ENCODE results near the gene IPO11. TPM values are rescaled to one million over a fixed set of nuclear protein-coding genes. Genes with fewer than 3 reads are reported as not detected.
"Not testable (repeated sequence)": the region's sequence is repeated elsewhere in the genome, so short reads cannot be mapped to it uniquely, and the experiment has no call there.

IPO11 gene
- total RNA-seq, 2 donors from 2014 or later = 29.8 to 31.7 TPM

GRCh38 chr5:62620761-62621160, 208.2 kb downstream of the IPO11 start:
- no peak for DNase-seq (ENCODE audit: low spot score)
- intact Hi-C loops (cut with DNase I) = no loop called here

GRCh38 chr5:62621280-62621679, 208.7 kb downstream of the IPO11 start:
- intact Hi-C loops (cut with DNase I) = no loop called here
- no peak for DNase-seq (ENCODE audit: low spot score)

DNA sequence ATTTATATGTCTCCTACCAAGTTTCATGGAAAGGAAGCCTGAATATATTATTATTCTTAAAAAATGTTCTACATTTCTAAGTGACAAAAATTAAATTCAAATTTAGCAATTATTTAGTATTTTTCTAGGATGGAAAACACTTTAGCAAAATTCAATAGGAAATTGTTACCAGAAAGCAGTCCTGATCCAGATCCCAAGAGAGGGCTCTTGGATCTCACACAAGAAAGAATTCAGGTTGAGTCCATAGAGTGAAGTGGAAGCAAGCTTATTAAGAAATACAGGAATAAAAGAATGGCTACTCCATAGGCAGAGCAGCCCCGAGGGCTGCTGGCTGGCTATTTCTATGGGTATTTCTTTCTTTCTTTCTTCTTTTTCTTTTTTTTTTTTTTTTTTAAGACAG, 210.7 kb downstream of the IPO11 start:
- intact Hi-C loops (cut with DNase I) = no loop called here
- no peak for DNase-seq (ENCODE audit: low spot score)

- intact Hi-C loops (cut with DNase I); DNase-seq (ENCODE audit: low spot score): not testable (repeated sequence)
Measured at GRCh38 chr5:62624436-62624835, 211.9 kb downstream of the IPO11 start.

GRCh38 chr5:62626534-62626933, 214.0 kb downstream of the IPO11 start:
- no peak for DNase-seq (ENCODE audit: low spot score)
- intact Hi-C loops (cut with DNase I) = no loop called here

- intact Hi-C loops (cut with DNase I) = no loop called here
Measured at GRCh38 chr5:62627121-62627520, 214.6 kb downstream of the IPO11 start.

DNA sequence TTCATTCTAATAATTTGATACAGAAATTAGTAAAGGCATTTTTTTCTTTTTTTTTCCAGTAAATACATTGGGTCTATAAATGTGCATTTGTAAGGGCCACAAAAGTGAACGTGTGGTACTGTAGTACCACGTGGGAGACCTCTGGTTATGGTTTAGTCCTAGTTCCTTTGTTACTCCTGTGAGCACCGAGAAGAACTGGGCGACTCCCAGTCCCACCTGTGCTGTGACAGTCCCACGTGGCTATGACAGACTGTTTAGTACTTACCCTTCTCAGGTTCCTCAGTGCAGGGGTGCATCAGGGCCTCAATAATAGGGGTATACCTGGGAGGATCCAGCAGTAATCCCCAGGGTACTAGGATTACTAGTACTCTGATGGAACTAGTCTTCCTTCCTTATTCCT, 215.3 kb downstream of the IPO11 start:
- intact Hi-C loops (cut with DNase I) = no loop called here

More at GRCh38 chr5:62627121-62627520, 214.6 kb downstream of the IPO11 start:
- DNase-seq (ENCODE audit: low spot score) = no peak

DNA sequence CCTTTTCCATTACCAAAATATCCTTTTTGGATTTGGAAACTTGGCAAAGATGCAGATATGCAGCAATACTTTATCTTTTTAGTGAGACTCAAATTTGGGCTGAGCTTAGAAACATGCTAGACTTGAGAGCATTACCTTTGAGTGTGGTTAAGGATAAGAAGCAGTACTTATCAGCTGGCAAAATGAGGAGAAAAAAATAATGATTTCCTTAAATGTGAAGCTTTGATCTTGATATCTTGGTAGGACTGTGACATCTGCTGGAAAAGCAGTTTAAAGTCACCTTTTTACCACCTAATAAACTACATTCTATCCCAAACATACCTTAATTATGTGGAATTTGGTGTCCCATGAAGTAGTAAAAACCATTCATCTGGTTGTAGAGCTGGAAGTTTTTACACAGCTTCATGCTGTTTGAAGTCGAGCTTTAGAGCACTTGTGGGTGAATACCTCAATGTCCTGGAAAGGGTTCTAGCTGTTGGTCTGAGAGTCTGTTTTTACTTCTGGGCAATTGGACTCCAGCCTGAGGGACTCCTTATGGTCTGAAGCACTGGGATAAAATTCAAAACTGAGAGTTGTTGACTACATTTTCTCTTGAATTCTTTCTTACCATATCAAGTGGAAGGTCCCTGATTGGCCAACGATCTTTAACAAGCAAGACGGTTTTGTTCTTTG, 219.5 kb downstream of the IPO11 start:
- intact Hi-C loops (cut with DNase I) = no loop called here
- DNase-seq (ENCODE audit: low spot score) = no peak

More for the DNA sequence above, 215.3 kb downstream of the IPO11 start:
- no peak for DNase-seq (ENCODE audit: low spot score)

GRCh38 chr5:62633243-62633642, 220.7 kb downstream of the IPO11 start:
- DNase-seq (ENCODE audit: low spot score) = no peak
- intact Hi-C loops (cut with DNase I) = no loop called here

DNA sequence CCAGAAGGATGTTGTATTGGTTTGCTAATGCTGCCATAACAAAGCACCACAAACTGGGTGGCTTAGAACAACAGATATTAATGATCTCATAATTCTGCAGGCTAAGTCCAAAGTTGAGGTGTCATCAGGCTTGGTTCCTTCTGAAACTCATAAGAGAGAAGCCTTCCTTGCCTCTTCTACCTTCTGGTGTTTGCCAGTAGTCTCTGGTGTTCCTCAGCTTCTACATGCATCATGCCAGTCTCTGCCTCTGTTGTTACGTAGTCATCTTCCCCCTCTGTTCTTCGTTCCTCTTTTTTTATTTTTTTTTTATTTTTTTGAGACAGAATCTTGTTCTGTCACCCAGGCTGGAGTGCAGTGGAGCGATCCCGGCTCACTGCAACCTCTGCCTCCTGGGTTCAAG, 227.9 kb downstream of the IPO11 start:
- intact Hi-C loops (cut with DNase I) = no loop called here
- no peak for DNase-seq (ENCODE audit: low spot score)

DNA sequence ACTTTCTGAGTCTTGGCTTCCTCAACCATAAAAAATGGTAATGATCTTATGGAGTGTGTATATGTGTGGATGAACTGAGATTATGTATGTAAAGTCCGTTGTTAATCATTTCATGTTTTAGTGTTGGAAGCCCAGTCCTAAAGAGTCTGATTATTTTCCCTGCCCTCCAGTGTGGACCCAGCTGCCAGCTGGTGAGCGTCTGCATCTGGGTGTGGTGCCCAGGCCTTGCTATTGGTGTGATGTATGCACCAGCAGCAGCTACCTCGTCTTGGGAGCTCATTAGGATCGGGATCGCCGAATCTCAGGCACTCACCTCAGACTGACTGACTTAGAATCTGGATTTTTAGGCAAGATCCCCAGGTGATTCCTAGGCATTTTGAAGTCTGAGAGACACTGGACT, 229.9 kb downstream of the IPO11 start:
- intact Hi-C loops (cut with DNase I) = no loop called here
- DNase-seq (ENCODE audit: low spot score) = no peak

- no peak for DNase-seq (ENCODE audit: low spot score)
- intact Hi-C loops (cut with DNase I) = no loop called here
Measured at GRCh38 chr5:62643556-62644451, 231.2 kb downstream of the IPO11 start.

DNA sequence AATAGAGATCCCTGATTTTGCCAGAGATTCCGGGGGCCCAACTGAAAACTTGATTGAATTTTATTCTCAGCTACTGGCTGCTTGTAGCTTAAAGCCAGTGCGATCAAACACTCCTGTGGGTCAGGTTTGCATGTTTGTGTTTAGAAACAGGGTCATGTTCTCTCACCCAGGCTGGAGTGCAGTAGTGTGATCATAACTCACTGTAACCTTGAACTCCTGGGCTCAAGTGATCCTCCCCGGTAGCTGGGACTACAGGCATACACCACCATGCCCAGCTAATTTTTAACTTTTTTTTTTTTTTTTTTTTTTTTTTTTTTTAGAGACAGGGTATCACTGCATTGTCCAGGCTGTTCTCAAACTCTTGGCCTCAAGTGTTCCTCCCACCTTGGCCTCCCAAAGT, 232.7 kb downstream of the IPO11 start:
- DNase-seq (ENCODE audit: low spot score) = no peak
- intact Hi-C loops (cut with DNase I) = no loop called here

GRCh38 chr5:62647241-62647640, 234.7 kb downstream of the IPO11 start:
- DNase-seq (ENCODE audit: low spot score) = no peak
- intact Hi-C loops (cut with DNase I) = no loop called here

GRCh38 chr5:62649025-62649424, 236.5 kb downstream of the IPO11 start:
- intact Hi-C loops (cut with DNase I) = no loop called here
- no peak for DNase-seq (ENCODE audit: low spot score)

GRCh38 chr5:62649476-62650113, 237.0 kb downstream of the IPO11 start:
- intact Hi-C loops (cut with DNase I) = loop anchor here in 1 of 2 donors (5.0 kb wide), 1 partner anchor 777 kb away; no protein-coding TSS in a partner anchor
- DNase-seq (ENCODE audit: low spot score) = no peak

DNA sequence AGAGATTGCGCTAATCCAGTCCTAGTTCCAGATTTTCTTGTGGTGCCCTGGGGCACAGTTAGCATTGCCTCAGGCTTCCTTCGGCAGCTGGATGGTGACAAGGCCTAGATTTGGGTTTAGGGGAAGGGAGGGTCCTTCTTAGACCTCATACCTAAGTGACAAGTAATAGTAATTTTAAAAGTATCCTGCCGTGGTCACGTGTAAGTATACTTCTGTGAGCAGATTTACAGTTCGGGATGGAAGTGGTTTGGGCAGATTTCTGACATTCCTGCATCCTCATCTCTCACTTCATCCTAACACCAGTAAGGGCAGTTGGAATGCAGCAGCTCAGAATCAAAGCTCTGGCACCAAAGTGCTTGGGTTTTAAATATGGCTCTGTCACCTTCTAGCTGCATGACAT, 237.6 kb downstream of the IPO11 start:
- intact Hi-C loops (cut with DNase I) = loop anchor here in 1 of 2 donors (5.0 kb wide), 1 partner anchor 778 kb away; no protein-coding TSS in a partner anchor
- DNase-seq (ENCODE audit: low spot score) = no peak

- intact Hi-C loops (cut with DNase I) = loop anchor here in 1 of 2 donors (5.0 kb wide), 1 partner anchor 780 kb away; no protein-coding TSS in a partner anchor
Measured at GRCh38 chr5:62652225-62652624, 239.7 kb downstream of the IPO11 start.

GRCh38 chr5:62653001-62653863, 240.7 kb downstream of the IPO11 start:
- no peak for DNase-seq (ENCODE audit: low spot score)
- intact Hi-C loops (cut with DNase I) = loop anchor here in 1 of 2 donors (5.0 kb wide), 1 partner anchor 781 kb away; no protein-coding TSS in a partner anchor

More at GRCh38 chr5:62652225-62652624, 239.7 kb downstream of the IPO11 start:
- no peak for DNase-seq (ENCODE audit: low spot score)
